ENCODE data around the gene GNAI3. TPM values are rescaled to one million over a fixed set of nuclear protein-coding genes. Genes with fewer than 3 reads are reported as not detected.
A peak's percentile ranks its signal among the peaks of the same experiment; 100 is the strongest.

Gene GNAI3
- total and polyA plus RNA-seq, 8 donors = 6.4 to 11.5 (median 10.8) TPM

- H3K27ac ChIP-seq = no peak overlapping the region
- peaks cover 0 to 11% of the 10 kb centered on the region in 2 donors for H3K4me1 ChIP-seq
- no peak for ATAC-seq
- no peaks in the 10 kb centered on the region for H3K27me3 ChIP-seq
- no peaks in the 10 kb centered on the region for H3K36me3 ChIP-seq
- intact Hi-C loops (cut with DNase I) = loop anchor here in 1 of 2 donors (5.0 kb wide), 2 partner anchors 125 to 340 kb away; partner anchors contain the start of gene AHCYL1
- H3K9me3 ChIP-seq = no peaks in the 10 kb centered on the region
- no peak overlapping the region for H3K4me3 ChIP-seq
- no peak for TF ChIP-seq CTCF (IDR thresholded peaks at IDR 0.05)
- DNase-seq = no peak
These were observed 94.2 kb downstream of the GNAI3 start for GRCh38 chr1:109642626-109643025.

GRCh38 chr1:109643385-109644230, 95.2 kb downstream of the GNAI3 start:
- ATAC-seq (peak; percentile 94), DNase-seq (peak; percentile 58 to 97 (median 80))
- Histone ChIP-seq H3K9me3 (no peaks in the 10 kb centered on the region), H3K27ac (no peak overlapping the region), H3K4me1 (peaks cover 0 to 11% of the 10 kb centered on the region in 2 donors), H3K4me3 (no peak overlapping the region), H3K36me3 (no peaks in the 10 kb centered on the region), H3K27me3 (no peaks in the 10 kb centered on the region)
- TF ChIP-seq CTCF (IDR thresholded peaks at IDR 0.05) = peak; percentile 80 to 92
- intact Hi-C loops (cut with DNase I) = loop anchor here in 1 of 2 donors (5.0 kb wide), 2 partner anchors 124 to 339 kb away; partner anchors contain the start of gene AHCYL1

GRCh38 chr1:109644670-109645069, 96.3 kb downstream of the GNAI3 start:
- H3K4me3 ChIP-seq = no peak overlapping the region
- H3K9me3 ChIP-seq = no peaks in the 10 kb centered on the region
- H3K4me1 ChIP-seq = peaks cover 0 to 11% of the 10 kb centered on the region in 2 donors
- intact Hi-C loops (cut with DNase I) = loop anchor here in 1 of 2 donors (5.0 kb wide), 2 partner anchors 123 to 338 kb away; partner anchors contain the start of gene AHCYL1
- H3K27me3 ChIP-seq = no peaks in the 10 kb centered on the region
- DNase-seq = peak in 1 of 4 donors; percentile 48
- H3K36me3 ChIP-seq = no peaks in the 10 kb centered on the region
- ATAC-seq = no peak
- no peak overlapping the region for H3K27ac ChIP-seq
- TF ChIP-seq CTCF (IDR thresholded peaks at IDR 0.05) = no peak

GRCh38 chr1:109649491-109649914, 101.1 kb downstream of the GNAI3 start:
- H3K4me3 ChIP-seq = no peak overlapping the region
- intact Hi-C loops (cut with DNase I) = no loop called here
- ATAC-seq (peak; percentile 26), DNase-seq (peak in 1 of 4 donors; percentile 37)
- H3K27ac ChIP-seq = no peak overlapping the region
- H3K4me1 ChIP-seq = no peaks in the 10 kb centered on the region
- H3K36me3 ChIP-seq = no peaks in the 10 kb centered on the region
- TF ChIP-seq CTCF (IDR thresholded peaks at IDR 0.05) = peak in 1 of 2 donors; percentile 10
- no peaks in the 10 kb centered on the region for H3K27me3 ChIP-seq
- no peaks in the 10 kb centered on the region for H3K9me3 ChIP-seq

GRCh38 chr1:109650609-109651008, 102.2 kb downstream of the GNAI3 start:
- H3K9me3 ChIP-seq = no peaks in the 10 kb centered on the region
- TF ChIP-seq CTCF (IDR thresholded peaks at IDR 0.05) = no peak
- DNase-seq (no peak), ATAC-seq (no peak)
- intact Hi-C loops (cut with DNase I) = loop anchor here in 1 of 2 donors (10.0 kb wide), 1 partner anchor 124 kb away; no protein-coding TSS in a partner anchor
- H3K4me3 ChIP-seq = no peak overlapping the region
- no peaks in the 10 kb centered on the region for H3K27me3 ChIP-seq
- peaks cover 0 to 8% of the 10 kb centered on the region in 2 donors for H3K4me1 ChIP-seq
- H3K36me3 ChIP-seq = no peaks in the 10 kb centered on the region
- no peak overlapping the region for H3K27ac ChIP-seq
